B cell (primary cell): ENCODE results near the gene HMGA1. TPM values are rescaled to one million over a fixed set of nuclear protein-coding genes. Genes with fewer than 3 reads are reported as not detected.

Experiments used
- ATAC-seq: fragments of 200-7000 bp; cut with Tn5 transposase; one replicate; pipeline ENCODE4 v1.10.0; 2021; ENCODE audit warnings: low read depth, mild to moderate bottlenecking, moderate number of reproducible peaks, moderate library complexity
- CTCF ChIA-PET: fragments of 350-600 bp; sonication (Branson Sonifier 250); formaldehyde crosslinking; loops from one replicate; lab custom pipeline; 2021; ENCODE audit warnings: antibody characterized with exemption, inconsistent platforms; lab: Charles Lee
- POLR2A ChIA-PET: fragments of 350-600 bp; sonication (Branson Sonifier 250); formaldehyde crosslinking; loops from one replicate; lab custom pipeline; 2021; ENCODE audit warnings: antibody characterized with exemption; lab: Charles Lee
- DNase-seq: peaks from one replicate; pipeline ENCODE4 v3.0.0; 2013
- H2AFZ ChIP-seq: 2 replicates; pipeline ENCODE4 v1.6.1; 2012; ENCODE audit warnings: mild to moderate bottlenecking, low read depth, low read length; ENCODE audit not compliant: insufficient read depth, poor library complexity, severe bottlenecking
- H3K27ac ChIP-seq, 2 donors: 1 replicate in 1 of 2; 2 replicates in 1 of 2; pipeline ENCODE4 v1.5.1; 2012 to 2013; ENCODE audit warnings: low read length in 2 of 2, mild to moderate bottlenecking in 2 of 2, moderate library complexity in 1 of 2
- H3K27me3 ChIP-seq, 4 experiments: fragments of 200-600 bp in 1 of 4; sonication (generic) in 1 of 4; replicated peaks in 1 of 4; 1 replicate in 2 of 4; 2 replicates in 2 of 4; pipeline versions ENCODE4 v1.6.1 to v1.7.0; 2013 to 2016; ENCODE audit warnings: low read length in 3 of 4, mild to moderate bottlenecking in 2 of 4, mixed read lengths in 1 of 4, moderate library complexity in 1 of 4; ENCODE audit not compliant: insufficient read depth in 4 of 4, control insufficient read depth in 3 of 4; ENCODE audit errors: control extremely low read depth in 1 of 4
- H3K36me3 ChIP-seq, 2 experiments: replicated peaks in 1 of 2; 1 replicate in 1 of 2; 2 replicates in 1 of 2; pipeline versions ENCODE4 v1.6.1 to v1.7.1; 2013; ENCODE audit warnings: low read length in 1 of 2; ENCODE audit not compliant: insufficient read depth in 2 of 2, control insufficient read depth in 1 of 2; ENCODE audit errors: control extremely low read depth in 1 of 2, extremely low read depth in 1 of 2
- H3K4me1 ChIP-seq, 2 donors: fragments of 200-600 bp in 1 of 2; sonication (generic) in 1 of 2; 1 replicate in 1 of 2; 2 replicates in 1 of 2; pipeline versions ENCODE4 v1.5.1 to v1.6.1; 2013 to 2017; ENCODE audit warnings: low read length in 2 of 2; ENCODE audit not compliant: control insufficient read depth in 2 of 2, insufficient read depth in 2 of 2
- H3K4me2 ChIP-seq: replicated peaks from 2 replicates; pipeline ENCODE3; 2012; ENCODE audit warnings: mild to moderate bottlenecking, low read depth, low read length; ENCODE audit not compliant: poor library complexity, severe bottlenecking
- H3K4me3 ChIP-seq, 5 experiments: fragments of 200-600 bp in 1 of 5; sonication (generic) in 1 of 5; 1 replicate in 3 of 5; 2 replicates in 2 of 5; pipeline versions ENCODE4 v1.5.1 to v1.7.0; 2011 to 2016; ENCODE audit warnings: low read length in 4 of 5, mild to moderate bottlenecking in 4 of 5, low read depth in 2 of 5, control low read depth in 1 of 5, moderate library complexity in 1 of 5; ENCODE audit not compliant: insufficient read depth in 1 of 5; ENCODE audit errors: control extremely low read depth in 1 of 5, extremely low read depth in 1 of 5
- H3K79me2 ChIP-seq: fragments of 200-600 bp; sonication (generic); one replicate; pipeline ENCODE4 v1.6.0; 2016; ENCODE audit warnings: low read length; ENCODE audit not compliant: control insufficient read depth, insufficient read depth
- H3K9ac ChIP-seq: fragments of 200-600 bp; sonication (generic); 2 replicates; pipeline ENCODE4 v1.6.1; 2017; ENCODE audit warnings: mild to moderate bottlenecking, low read length, moderate library complexity
- H3K9me3 ChIP-seq, 3 donors: one replicate each; pipeline versions ENCODE4 v1.6.1 to v1.7.1; 2013; ENCODE audit warnings: low read length in 2 of 3; ENCODE audit not compliant: control insufficient read depth in 2 of 3, insufficient read depth in 1 of 3; ENCODE audit errors: control extremely low read depth in 1 of 3
- H4K20me1 ChIP-seq: 2 replicates; pipeline ENCODE4 v1.6.0; 2012; ENCODE audit warnings: mild to moderate bottlenecking, low read length; ENCODE audit not compliant: insufficient read depth, control insufficient read depth, poor library complexity, severe bottlenecking
- H3K27ac Mint-ChIP-seq: one replicate; pipeline ENCODE4 v1.8.0; 2021; ENCODE audit warnings: mixed read lengths
- H3K27me3 Mint-ChIP-seq: one replicate; pipeline ENCODE4 v1.8.0; 2021; ENCODE audit warnings: mixed read lengths
- H3K4me1 Mint-ChIP-seq: one replicate; pipeline ENCODE4 v1.8.0; 2021; ENCODE audit warnings: mixed read lengths
- H3K4me3 Mint-ChIP-seq: one replicate; pipeline ENCODE4 v1.8.0; 2021; ENCODE audit warnings: mixed read lengths
- H3K9me3 Mint-ChIP-seq: one replicate; pipeline ENCODE4 v1.8.0; 2022; ENCODE audit warnings: mixed read lengths; ENCODE audit not compliant: insufficient read depth
- EZH2 ChIP-seq: IDR thresholded peaks from 2 replicates; pipeline ENCODE4 v1.6.1; 2012; ENCODE audit warnings: borderline replicate concordance, low read depth, mild to moderate bottlenecking, moderate library complexity, low read length; ENCODE audit not compliant: insufficient read depth, poor library complexity, severe bottlenecking
- WGBS: methylation state at CpG from one replicate; pipeline ENCODE4 v1.1.5; 2013; ENCODE audit warnings: missing lambda C conversion rate; ENCODE audit not compliant: insufficient coverage; 5-methylcytosine and 5-hydroxymethylcytosine counted together
- intact Hi-C: fragments of 100-400 bp; cut with micrococcal nuclease; formaldehyde crosslinking; loops from one replicate; pipeline ENCODE4 v1.10.0; 2022
- polyA plus RNA-seq: library from polyadenylated mRNA; depleted of rRNA; stranded (reverse); fragments of >200 nt; gene quantifications from 2 replicates; pipeline ENCODE4 v1.2.3, GENCODE V29; 2012
- total RNA-seq, 2 donors: library from RNA; stranded (reverse); fragments of 120-200 nt in 1 of 2; gene quantifications; 1 replicate in 1 of 2; 2 replicates in 1 of 2; pipeline versions ENCODE4 v1.2.3 to v1.2.4, GENCODE V29; 2013 to 2022
- TF ChIP-seq, protein P1 (sequence below): fragments of 200-600 bp; IDR thresholded peaks from one replicate; pipeline ENCODE4 v1.8.0; 2022; ENCODE audit warnings: antibody characterized with exemption, mild to moderate bottlenecking

Gene HMGA1
- total and polyA plus RNA-seq, 2 donors (not counting 1 experiment from before 2014, with no cell fraction given), result 59.6 to 66.4 TPM

DNA sequence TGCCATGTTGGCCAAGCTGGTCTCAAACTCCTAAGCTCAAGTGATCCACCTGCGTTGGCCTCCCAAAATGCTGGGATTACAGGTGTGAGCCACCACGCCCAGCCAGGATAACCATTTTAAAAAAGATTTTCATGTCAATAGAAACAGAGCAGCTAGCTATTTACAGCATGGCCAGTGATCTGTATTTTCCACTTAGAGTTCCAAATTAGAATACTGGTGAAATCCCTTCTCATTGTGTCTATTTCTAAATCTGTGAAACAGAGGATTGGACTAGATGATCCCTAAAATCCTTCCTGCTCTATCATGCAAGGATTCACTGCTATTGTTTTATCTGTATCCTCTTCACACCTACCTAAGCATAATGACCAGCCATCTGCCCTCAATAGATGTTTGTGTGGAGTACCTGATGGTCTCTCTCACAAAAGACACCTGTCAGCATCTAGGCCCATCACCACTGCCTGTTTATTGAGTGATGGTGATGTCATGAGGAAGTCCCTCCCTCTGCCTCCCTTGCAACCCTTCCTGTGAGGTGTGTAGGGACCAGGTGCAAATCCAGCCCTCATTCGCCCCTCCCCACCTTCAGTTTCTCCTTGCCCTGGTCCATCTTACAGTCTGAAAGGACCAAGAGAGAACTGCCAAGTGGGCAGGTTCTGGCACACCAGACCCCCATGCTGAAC, 38.6 kb downstream of the HMGA1 start:
- POLR2A ChIA-PET, result no interaction called here
- Mint-ChIP-seq H3K9me3 (no peaks in the 10 kb centered on the region), H3K4me3 (no peak overlapping the region), H3K27me3 (no peaks in the 10 kb centered on the region), H3K4me1 (peaks cover 37% of the 10 kb centered on the region), H3K27ac (peak overlapping the region; percentile 59)
- no peak for DNase-seq
- no peaks in the 10 kb centered on the region for H4K20me1 ChIP-seq
- H3K4me1 ChIP-seq, result peaks cover 11 to 27% of the 10 kb centered on the region in 2 donors
- no peak for ATAC-seq
- H3K79me2 ChIP-seq, result no peaks in the 10 kb centered on the region
- intact Hi-C loops, result no loop called here
- no peaks in the 10 kb centered on the region for H3K27me3 ChIP-seq
- H3K36me3 ChIP-seq, result peaks cover 3 to 5% of the 10 kb centered on the region in 2 experiments
- H3K9ac ChIP-seq, result no peak overlapping the region
- 82% methylated on average over 3 of the region's 3 CpGs for WGBS
- H3K4me3 ChIP-seq, result no peak overlapping the region
- CTCF ChIA-PET, result interaction anchor here (1.7 kb wide), 1 partner anchor 19 kb away, joined by 3 read pairs; no protein-coding TSS in a partner anchor
- peak overlapping the region in 1 of 2 donors; percentile 18 for H3K27ac ChIP-seq
- no peaks in the 10 kb centered on the region for H3K9me3 ChIP-seq
- no peak overlapping the region for H2AFZ ChIP-seq
- no peak overlapping the region for H3K4me2 ChIP-seq
- TF ChIP-seq, protein P1, sequence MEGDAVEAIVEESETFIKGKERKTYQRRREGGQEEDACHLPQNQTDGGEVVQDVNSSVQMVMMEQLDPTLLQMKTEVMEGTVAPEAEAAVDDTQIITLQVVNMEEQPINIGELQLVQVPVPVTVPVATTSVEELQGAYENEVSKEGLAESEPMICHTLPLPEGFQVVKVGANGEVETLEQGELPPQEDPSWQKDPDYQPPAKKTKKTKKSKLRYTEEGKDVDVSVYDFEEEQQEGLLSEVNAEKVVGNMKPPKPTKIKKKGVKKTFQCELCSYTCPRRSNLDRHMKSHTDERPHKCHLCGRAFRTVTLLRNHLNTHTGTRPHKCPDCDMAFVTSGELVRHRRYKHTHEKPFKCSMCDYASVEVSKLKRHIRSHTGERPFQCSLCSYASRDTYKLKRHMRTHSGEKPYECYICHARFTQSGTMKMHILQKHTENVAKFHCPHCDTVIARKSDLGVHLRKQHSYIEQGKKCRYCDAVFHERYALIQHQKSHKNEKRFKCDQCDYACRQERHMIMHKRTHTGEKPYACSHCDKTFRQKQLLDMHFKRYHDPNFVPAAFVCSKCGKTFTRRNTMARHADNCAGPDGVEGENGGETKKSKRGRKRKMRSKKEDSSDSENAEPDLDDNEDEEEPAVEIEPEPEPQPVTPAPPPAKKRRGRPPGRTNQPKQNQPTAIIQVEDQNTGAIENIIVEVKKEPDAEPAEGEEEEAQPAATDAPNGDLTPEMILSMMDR, result no peak
- no peak for TF ChIP-seq EZH2

DNA sequence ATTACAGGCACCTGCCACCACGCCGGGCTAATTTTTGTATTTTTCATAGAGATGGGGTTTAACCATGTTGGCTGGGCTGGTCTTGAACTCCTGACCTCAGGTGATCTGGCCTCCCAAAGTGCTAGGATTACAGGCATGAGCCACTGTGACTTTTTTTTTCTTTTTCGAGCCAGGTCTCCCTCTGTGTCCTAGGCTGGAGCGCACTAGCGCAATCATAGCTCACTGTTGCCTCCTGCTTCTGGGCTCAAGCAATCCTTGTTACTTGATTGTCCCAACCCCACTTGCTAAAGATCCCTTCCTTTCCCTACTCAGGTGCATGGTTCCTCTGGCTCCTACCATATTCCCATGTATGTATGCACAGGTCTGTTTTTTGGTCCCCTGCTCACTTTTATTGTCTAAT, 39.5 kb downstream of the HMGA1 start:
- 99% methylated on average over 5 of the region's 5 CpGs for WGBS
- Mint-ChIP-seq H3K4me3 (no peak overlapping the region), H3K4me1 (peaks cover 37% of the 10 kb centered on the region), H3K27ac (peak overlapping the region; percentile 4), H3K27me3 (no peaks in the 10 kb centered on the region), H3K9me3 (no peaks in the 10 kb centered on the region)
- H3K36me3 ChIP-seq, result peaks cover 3 to 5% of the 10 kb centered on the region in 2 experiments
- no peak overlapping the region for H3K4me3 ChIP-seq
- intact Hi-C loops, result no loop called here
- no peak overlapping the region for H3K27ac ChIP-seq
- no peak overlapping the region for H2AFZ ChIP-seq
- no peak overlapping the region for H3K4me2 ChIP-seq
- H3K9me3 ChIP-seq, result no peaks in the 10 kb centered on the region
- H3K9ac ChIP-seq, result no peak overlapping the region
- CTCF ChIA-PET, result interaction anchor here (1.7 kb wide), 1 partner anchor 18 kb away, joined by 3 read pairs; no protein-coding TSS in a partner anchor
- H3K27me3 ChIP-seq, result no peaks in the 10 kb centered on the region
- POLR2A ChIA-PET, result no interaction called here
- H4K20me1 ChIP-seq, result no peaks in the 10 kb centered on the region
- no peak for ATAC-seq
- TF ChIP-seq, protein P1, result no peak
- H3K4me1 ChIP-seq, result peaks cover 11 to 27% of the 10 kb centered on the region in 2 donors
- DNase-seq, result no peak
- no peaks in the 10 kb centered on the region for H3K79me2 ChIP-seq
